Esophagus mucosa (tissue), 1 donor: ENCODE measurements around the gene LACRT. TPM values are rescaled to one million over a fixed set of nuclear protein-coding genes. Genes with fewer than 3 reads are reported as not detected.

Source experiments
- ATAC-seq: fragments of 200-7000 bp; cut with Tn5 transposase; one replicate; pipeline ENCODE4 v1.9.1; 2020
- total RNA-seq: library from RNA; stranded (reverse); gene quantifications from one replicate; pipeline ENCODE4 v1.2.4, GENCODE V29; 2023
- donor health status: DM: yes; HTN: yes; CAD: no.

Gene LACRT
- total RNA-seq, 1 donor from 2014 or later = not detected

DNA sequence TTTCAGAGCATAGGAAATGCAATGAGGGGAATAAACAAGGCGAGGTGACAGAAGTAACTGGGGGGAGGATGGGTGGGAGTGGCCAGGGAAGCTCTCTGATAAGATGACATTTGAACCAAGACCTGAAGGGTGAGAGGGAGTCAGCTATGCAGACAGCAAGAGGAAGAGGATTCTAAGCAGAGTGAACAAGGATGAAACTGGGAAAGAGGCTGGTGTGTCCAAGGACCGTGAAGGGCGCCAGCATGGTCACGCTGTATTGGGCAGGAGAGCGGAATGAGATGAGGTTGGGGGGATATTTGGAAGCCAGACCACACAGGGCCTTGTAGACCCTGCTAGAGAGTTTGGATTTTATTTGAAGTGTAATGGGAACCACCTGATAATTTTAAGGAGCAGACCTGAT, 35.7 kb downstream of the LACRT start:
- no peak for ATAC-seq

DNA sequence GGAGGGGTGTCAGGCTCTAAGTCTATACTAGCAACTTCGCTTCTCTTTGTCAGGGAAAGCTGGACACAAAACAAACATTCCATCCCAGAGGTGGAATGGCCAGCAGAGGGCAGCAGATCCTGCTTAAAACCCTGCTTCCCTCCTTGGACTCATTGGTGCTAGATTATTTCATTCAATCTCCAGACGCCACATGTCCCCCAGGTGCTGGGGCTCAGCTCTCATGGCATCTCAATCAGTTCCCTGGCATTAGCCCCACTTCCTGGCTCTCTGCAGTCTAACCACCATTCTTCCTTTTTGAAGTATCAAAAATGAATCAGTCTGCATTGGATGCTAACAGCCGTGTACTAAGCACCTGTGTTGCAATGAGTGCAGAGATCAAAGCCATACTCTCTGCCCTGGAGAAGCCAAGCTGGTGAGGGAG, 38.2 kb downstream of the LACRT start:
- ATAC-seq = peak; percentile 54

DNA sequence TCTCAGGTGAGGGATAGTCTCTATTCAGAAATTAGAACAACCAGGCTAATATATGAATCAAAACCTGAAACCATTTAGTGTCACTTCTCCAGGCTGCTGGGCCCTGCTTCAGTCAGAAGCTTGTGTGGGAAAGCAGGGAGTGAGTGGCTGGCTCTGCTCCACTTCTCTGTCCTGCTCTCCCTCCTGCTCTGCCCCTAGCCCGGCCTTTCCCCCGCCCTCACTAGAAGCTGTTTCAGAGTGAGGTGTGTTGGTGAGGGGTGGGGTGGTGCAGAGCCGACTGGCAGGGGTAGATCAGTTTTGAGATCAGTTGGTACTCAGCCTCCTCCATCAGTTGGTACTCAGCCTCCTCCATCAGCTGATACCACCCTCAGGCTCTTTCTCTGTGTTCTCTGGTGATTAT, 39.2 kb downstream of the LACRT start:
- ATAC-seq = no peak

DNA sequence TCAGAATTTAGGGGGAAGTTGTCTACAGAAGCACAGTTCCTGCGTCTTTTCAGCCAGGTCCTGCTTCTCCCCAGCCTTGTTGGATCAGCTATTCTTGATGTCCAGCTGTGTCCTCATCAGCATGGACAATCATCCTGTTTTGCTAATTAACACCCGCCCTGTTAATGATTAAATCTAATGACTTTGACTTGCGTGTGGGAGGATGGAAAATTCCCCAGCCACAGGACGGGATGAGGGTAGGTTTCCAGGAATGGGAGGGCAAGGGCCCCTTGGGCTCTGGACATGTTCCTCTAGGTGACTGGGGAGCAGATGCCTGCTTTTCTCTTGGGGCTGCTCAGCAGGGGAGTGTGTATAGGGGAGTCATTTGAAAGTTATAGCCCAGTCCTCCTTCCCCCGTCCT, 41.0 kb downstream of the LACRT start:
- no peak for ATAC-seq

DNA sequence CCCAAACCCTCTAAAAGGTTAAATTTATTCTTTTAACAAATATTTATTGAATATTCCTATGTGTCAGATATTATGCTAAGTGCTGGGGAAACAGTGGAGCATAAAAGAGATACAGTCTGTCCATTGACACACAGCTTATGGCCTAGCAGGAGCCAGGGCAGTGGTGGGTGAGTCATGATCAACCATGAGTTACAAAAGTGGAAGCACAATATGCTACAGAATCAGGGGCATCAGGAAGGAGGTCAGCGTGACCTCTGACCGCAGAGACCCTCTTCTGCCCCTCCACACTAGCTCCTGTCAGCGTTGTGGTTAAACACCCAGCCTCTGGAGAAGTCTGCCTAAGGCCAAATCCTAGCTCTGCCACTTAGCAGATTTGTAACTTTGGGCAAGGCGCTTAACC, 41.6 kb downstream of the LACRT start:
- ATAC-seq = no peak

DNA sequence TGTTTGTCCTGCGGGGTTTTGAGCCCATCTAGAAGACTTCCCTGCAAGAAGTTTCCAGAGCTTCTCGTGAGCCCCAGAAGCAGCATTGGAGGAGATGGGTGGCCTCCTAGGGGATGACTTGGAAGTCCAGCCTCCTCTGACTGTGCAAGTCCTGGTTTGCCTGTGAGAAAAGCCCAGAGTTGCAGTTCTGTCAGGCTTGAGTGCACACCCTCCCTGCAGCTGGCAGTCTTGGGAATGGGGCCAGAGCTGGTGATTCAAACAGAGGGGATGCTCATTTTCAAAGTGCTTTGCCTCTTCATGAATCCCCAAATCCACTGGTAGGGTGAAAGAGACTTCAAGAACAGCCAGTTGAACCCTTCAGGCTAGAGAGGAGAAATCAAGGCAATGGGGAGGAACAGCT, 42.4 kb downstream of the LACRT start:
- ATAC-seq = no peak

DNA sequence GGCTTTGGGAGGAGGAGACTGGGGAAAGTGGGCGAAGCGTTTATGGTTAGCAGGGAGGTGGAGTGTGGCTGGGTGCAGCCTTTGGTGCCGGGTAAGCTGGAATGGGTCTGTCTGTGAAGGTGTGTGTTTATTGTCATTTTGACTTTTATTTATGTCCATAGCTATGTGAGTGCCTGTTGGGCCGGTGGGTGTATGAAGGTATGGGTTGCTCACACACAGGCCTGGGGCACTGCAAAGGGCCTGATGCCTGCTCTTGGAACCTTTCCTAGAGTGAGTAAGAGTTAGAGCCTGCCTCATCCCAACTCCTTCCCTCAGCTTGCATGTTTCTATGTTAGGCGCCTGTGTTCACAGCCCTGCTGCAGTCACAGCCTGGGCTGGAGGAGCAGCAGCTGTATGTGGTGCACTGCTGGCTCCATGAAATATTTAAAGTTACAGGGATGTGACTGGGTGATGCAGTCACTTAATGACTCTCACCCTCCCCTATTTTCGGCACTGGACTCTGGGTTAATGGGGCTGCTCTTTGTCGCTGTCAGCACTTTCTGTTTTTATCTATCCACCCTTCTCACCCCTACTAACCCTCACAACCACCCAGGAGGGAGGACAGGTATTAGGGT, 43.6 kb downstream of the LACRT start:
- no peak for ATAC-seq

DNA sequence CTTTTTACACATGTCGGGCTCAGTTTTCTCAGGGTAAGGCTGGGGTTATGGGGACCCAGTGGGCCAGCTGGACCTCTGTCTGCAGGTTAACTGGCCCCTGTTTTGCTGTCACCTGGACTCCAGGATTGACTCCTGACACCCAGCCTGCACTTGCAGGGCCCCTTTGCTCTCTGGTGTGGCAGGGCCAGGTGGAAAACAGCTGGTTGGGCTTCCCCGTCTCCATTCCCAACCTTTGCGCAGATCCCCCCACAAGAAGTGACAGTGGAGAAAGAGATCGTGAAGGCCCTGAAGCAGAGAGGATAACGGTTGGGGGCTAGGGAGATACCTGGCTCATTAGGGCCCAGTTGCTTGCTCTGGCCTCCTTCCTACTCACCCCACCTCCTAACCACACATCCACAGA, 44.7 kb downstream of the LACRT start:
- ATAC-seq = no peak

DNA sequence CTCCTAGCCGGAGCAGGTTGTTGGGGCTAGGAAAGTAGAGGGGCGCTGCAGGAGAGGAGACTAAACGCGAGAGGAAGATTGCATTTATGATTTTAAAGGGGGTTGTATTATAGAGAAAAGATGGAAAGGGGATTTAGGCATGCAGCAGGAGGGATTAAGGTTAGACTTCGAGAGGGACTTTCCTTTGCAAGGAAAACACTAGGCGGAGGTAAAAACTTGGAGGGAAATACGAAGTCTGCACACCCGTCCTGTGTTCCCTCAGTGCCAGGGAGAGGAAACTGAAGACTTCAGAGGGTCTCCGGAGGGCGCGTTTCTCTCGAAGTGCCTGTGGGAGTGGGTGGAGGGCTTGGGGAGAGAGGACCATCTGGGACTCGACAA, 45.8 kb downstream of the LACRT start:
- no peak for ATAC-seq

DNA sequence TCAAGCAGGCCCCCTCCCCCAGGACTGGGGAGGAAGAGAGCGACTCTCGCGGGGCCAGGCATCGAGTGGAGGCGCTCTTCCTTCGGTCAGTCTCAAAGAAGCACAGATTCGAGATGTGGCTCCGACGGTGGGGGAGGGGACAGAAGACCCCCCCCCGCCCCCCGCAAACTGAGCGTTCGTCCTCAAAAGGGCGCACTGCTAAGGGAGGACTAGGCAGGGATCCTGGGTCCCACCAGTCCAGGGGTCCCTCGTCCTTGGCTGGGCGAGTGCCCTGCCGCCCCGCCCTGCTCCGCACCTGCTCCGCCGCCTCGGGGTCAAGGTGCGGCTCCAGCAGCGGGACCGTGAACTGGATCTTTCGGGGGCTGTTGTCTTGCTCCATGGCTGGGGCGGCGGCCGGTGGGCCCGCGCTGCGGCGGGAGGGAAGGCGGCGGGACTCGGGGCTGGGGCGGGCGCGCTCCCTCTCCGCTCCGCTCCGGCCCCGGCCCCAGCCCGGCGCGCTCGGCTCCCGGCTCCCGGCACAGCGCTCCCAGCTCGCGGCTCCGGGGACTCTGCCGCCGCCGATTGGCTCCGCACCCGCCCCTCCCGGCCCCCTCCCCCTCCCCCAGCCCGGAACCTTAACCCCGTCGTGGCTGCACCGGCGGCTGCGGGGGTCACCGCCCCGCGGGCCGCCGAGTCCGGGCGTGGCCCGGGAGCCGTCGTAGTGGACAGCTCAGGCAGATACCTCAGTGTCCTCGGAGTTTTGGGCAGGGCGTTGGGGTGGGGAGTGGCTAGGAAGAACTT, 46.4 kb downstream of the LACRT start, which contains the start of gene PPP1R1A:
Gene PPP1R1A (minus strand): TSS at position 550 of the 780 bp plus-strand sequence. CDS start 171 bp downstream, at position 379.
- peak; percentile 26 for ATAC-seq

DNA sequence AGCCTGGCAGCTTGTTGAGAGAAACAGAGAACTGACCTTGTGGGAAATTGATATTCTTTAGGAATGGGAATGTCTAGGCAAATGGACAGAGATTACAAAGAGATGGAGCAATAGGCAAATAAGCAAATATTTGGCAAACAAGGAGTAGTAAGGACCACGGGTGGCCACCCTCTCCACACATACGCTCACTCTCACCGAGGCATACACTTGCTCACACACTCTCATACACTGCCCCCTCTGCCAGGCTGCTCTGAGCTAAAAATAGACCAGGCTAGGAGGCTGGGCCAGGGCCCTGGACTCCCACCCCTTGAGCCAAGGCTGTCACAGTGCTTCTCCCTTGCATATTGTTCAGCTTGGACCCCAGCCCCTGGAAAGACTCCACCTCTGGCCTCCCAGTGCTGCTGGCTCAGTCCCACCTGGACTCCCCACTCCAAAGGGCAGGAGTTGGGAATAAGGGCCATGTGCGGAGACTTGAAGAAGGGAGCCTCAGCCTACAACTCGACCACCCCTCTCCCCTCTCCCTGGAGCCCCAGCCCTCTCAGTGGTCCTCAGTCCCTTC, 47.3 kb downstream of the LACRT start:
- no peak for ATAC-seq

DNA sequence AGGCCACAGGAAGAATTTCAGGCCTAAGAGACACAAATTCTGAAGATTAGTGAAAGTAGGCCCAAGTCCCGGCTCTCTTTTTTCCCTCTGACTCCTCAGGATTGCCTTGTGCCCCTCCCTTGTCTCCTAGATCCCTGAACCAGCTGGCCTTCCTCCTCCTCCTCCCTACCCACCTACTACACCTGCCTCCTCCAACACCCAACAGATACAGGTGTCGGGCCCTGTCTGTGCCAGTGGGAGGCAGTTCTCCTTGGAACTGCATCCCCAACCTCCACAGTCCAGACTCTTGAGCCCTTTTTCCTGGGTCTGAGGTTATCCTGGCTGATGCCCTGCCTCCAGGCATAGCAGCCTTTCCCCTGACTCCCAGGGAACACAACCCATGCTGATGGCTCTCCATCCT, 48.1 kb downstream of the LACRT start:
- no peak for ATAC-seq

DNA sequence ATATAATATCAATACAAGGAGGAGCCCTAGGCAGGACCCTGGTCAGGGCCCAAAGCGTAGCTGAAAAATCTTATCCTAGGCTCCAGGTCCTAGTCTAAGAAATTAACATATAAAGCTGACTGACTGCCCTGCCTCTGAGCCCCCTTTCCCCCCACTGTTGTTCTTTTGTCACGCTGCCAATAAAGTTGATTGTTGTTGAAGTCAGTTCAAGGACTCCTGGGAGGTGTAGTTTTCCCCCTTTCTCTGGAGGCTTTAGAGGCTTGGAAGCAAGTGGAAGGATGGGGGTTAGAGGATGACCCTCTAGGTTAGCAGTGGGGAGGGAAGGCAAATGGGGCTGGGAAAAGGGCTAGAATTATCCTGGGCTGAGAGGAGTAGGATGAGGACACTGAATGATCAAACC, 49.5 kb downstream of the LACRT start:
- no peak for ATAC-seq

DNA sequence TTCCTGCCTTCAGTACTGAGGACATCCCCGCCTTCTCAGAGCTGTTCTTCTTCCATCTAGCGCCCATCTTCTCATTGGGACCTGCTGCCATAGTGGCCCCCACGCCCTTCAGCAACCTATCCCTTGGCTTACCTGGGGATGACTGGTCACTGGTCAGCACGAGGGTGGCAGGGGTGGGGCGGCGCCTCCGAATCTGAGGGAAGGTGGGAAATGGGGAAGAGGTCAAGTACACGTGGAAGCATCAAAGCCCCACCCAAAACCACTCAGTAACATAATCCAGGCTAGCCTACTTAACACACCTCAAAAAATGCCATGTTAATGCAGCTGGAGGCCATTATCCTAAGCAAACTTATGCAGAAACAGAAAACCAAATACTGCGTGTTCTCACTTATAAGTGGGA, 50.6 kb downstream of the LACRT start:
- ATAC-seq = no peak

DNA sequence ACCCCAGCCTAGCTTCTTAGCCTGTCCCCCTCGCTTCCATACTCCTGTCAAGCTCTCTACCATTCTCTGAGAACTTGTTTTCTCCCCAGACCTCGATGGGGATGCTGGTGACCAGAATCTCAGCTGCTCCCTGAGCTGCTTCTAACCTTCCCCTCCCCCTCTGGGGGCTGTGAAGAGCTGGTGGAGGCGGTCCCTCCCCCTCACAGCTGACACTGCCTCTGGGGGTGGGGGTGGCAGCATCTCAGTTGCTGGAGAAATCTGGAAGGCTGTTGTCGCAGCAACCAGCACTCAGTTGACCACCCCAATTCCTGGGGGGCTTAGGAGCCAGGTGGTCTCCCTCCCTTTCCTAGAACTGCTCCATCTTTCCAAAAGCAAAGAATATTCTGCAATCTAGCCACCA, 51.0 kb downstream of the LACRT start:
- no peak for ATAC-seq

DNA sequence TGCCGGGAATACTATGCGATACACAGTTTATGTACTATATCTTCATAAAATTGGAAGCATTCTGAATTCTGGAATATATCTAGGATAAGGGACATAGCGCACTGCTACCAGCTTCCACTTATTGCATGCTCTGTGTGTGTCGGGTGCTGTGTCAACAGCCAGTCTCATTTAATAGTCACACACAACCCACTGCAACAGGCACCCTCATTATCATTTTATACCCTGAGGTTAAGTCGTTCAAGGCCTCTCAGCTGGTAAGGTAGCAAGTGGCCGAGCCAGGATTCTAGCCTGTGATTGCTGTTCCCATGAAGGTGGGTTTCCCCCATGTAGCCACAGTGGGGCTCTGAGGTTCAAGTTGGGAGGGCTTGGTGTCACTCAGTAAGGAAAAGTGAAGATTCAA, 53.3 kb downstream of the LACRT start:
- no peak for ATAC-seq

Other genes starting within 250 kb of the LACRT start
- gene ITGA5, start 215.6 kb downstream of the LACRT start, total RNA-seq = 12.8 TPM
- not detected for gene GTSF1, start 161.3 kb downstream of the LACRT start, total RNA-seq
- gene NCKAP1L, start 137.1 kb downstream of the LACRT start, total RNA-seq = 2.0 TPM
- 0.80 TPM for gene PDE1B, start 85.3 kb downstream of the LACRT start, total RNA-seq
- gene PPP1R1A, start 46.2 kb downstream of the LACRT start, total RNA-seq = not detected
- not detected for gene DCD, start 13.5 kb upstream of the LACRT start, total RNA-seq
- not detected for gene MUCL1, start 219.6 kb upstream of the LACRT start, total RNA-seq